Erythroblast (primary cell): ENCODE data around the gene UTP3.

Experiments used
- DNase-seq, 2 experiments: peaks; one replicate each; lab custom pipeline; 2025; lab: John Stamatoyannopoulos, UW
- GATA1 ChIP-seq: IDR thresholded peaks from 2 replicates; pipeline ENCODE4 v1.6.1; 2011; ENCODE audit warnings: low read depth, mild to moderate bottlenecking, control low read depth, low read length, moderate library complexity
- POLR2A ChIP-seq: IDR thresholded peaks from 2 replicates; pipeline ENCODE4 v1.6.1; 2011; ENCODE audit warnings: mild to moderate bottlenecking, low read length

The UTP3 gene

GRCh38 chr4:70704215-70704930 is 16.0 kb downstream of the UTP3 start:
- peak; percentile 73 to 81 for DNase-seq
- TF ChIP-seq GATA1 (no peak), POLR2A (no peak)

- TF ChIP-seq GATA1 (no peak), POLR2A (no peak)
Measured at GRCh38 chr4:70704931-70705182, 16.5 kb downstream of the UTP3 start.

DNA sequence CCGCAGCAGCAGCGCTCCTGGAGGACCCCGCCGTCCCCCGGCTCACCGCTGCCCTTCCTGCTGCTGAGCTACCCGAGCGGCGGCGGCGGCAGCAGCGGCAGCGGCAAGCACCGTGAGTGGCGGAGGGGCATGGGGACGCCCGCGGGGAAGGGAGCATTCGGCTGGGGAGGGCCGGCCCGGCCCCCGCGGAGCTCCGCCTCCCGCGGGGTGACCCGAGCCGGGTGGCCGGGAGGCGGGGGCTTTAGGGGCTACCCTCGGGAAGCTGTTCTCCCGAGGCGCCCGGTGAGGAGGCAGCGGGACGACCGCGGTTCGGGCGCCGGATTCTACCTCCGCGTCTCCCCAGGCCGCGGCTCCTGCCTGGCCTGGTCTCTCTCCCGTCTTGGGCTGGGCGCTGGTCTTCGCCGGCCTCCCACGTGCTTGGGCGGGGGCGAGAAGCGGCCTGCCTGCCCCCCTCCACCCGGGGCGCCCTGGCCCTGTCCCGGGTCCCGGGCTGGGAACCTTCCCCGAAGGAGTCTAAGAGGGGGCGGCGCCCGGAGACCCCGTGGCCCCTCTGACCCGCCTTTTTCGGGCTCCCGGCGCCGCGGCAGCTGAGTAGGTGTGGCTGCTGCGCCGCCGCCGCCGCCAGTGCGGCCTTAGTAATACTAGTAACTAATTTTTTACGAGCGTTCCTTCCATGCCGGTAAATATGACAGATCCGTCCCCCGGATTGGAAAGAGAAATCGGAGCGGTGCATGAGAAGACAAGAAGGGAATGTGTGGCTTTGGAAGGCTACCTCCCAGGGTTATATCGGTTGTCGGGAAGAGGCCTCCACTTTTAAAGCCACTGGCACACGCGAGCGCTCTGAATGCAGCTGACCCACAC is 17.1 kb downstream of the UTP3 start:
- DNase-seq: peak; percentile 78 to 83
- TF ChIP-seq POLR2A (peak; percentile 30), GATA1 (no peak)

More at GRCh38 chr4:70704931-70705182, 16.5 kb downstream of the UTP3 start:
- DNase-seq: no peak

- TF ChIP-seq GATA1 (no peak), POLR2A (no peak)
- DNase-seq: no peak
Measured at GRCh38 chr4:70706044-70706461, 17.7 kb downstream of the UTP3 start.

- DNase-seq: peak in 1 of 2 experiments; percentile 27
- TF ChIP-seq POLR2A (no peak), GATA1 (no peak)
Measured at GRCh38 chr4:70706516-70706915, 18.2 kb downstream of the UTP3 start.

DNA sequence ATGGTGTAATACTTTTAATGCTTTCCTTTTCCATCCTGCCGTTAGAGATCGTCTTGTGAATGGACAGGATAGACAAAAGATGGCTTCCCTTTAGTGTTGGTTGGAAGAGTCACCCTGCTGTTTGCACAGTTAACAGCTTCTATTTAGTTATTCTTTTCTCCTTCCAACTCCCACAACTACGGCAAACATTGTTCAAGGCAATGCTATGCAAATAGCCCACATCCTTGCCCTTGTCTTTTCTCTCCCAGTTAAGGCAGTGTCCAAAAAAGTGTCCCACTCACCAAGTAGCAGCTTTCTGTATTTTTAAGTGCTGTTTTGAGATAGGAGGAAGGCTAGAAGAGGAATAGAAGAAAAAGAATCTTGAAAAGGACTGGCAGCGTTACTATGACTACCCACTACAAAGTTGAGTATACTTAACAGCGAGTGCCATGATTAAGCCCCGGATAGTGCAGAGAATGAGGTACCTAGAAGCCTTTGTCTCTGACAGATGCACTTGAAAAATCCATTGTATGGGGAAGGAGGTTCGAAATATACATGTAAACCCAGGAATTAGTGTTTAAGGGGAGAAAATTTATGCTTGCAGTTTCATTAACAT is 21.4 kb downstream of the UTP3 start:
- no peak for DNase-seq
- TF ChIP-seq GATA1: no peak
- no peak for TF ChIP-seq POLR2A

- TF ChIP-seq GATA1 (no peak), POLR2A (no peak)
Measured at GRCh38 chr4:70711599-70711998, 23.3 kb downstream of the UTP3 start.

GRCh38 chr4:70712150-70712549 is 23.8 kb downstream of the UTP3 start:
- no peak for DNase-seq
- no peak for TF ChIP-seq POLR2A
- no peak for TF ChIP-seq GATA1

More at GRCh38 chr4:70711599-70711998, 23.3 kb downstream of the UTP3 start:
- no peak for DNase-seq

DNA sequence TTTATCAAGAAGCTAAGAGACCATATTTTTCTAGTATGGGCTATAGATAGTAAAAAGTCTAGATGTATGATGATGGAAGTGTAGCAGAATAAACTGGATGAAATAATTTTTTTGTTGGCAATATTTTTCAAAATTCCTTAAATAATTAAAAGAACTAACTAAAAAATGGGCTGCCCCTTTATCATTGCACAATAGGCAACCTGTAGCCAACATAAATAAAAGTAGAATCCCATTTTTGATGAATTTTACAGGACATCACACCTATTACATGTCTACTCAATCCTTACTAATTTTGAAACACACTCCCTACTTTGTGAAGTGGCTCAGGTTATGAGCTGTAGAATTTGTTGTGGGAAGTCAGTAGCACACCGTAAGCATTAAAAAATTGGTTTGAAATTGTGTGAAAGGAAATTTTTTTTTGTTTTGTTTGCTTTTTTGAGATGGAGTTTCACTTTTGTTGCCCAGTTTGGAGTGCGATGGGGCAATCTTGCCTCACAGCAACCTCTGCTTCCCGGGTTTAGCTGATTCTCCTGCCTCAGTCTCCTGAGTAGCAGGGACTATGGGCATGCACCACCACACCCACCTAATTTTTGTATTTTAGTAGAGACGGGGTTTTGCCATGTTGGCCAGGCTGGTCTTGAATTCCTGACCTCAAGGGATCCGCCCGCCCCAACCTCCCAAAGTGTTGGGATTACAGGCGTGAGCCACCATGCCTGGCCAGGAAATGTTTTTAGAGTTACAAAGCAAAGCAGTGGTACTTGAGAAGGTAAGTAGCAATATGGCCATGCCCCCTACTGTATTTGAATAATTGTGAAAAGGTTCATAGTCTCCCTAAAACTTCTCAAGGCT is 24.5 kb downstream of the UTP3 start:
- DNase-seq: no peak
- no peak for TF ChIP-seq GATA1
- TF ChIP-seq POLR2A: no peak

GRCh38 chr4:70713453-70714078 is 25.2 kb downstream of the UTP3 start:
- no peak for TF ChIP-seq GATA1
- TF ChIP-seq POLR2A: no peak
- no peak for DNase-seq

DNA sequence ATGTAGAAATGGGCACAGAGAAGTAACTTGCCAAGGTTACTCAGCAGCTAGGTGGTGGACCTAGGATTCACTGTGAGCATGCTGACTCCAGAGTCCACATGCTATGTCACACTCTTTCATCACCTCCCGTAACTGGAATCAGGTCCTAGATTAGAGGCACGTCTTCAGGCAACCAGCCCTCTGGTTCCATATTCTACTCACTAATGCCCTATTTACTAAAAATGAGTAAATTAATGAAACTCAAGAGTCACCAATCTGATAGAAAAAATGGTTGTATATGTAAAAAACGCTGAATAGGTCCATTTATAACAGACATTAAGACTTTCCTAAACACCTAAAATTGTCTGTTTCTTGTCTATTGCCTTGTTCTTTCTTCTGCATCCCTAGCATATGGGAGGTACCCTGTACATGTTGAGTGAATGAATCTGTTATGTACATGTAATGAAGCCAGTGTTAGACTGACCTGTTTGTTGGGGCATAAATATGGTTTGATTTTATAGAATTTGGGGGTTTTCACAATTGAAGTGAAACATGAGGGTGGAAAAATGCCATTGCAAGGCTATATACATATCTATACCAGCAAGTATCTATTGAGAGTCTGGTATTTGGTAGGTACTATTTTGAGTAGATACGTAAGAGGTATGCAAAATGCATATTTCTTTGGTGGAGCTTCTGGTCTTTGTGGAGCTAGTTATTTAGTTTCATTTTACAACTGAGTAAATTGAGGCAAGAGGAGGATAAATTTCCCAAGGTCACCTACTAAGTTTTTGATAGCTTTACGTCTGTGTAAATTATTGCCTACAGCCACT is 26.0 kb downstream of the UTP3 start:
- DNase-seq: peak; percentile 55 to 84

DNA sequence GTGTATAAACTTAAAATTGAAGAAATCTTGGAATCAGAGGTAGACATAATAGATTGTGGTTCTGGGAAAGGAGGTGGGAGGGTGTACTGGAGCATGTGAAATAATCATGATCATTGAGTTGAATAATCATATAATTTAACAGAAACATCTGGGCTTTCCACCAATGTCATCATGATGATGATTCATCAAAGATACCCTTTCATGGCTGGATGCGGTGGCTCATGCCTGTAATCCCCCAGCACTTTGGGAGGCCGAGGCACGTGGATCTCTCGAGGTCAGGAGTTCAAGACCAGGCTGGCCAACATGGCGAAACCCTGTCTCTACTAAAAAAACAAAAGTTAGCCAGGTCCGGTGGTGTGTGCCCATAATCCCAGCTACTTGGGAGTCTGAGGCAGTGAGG is 26.8 kb downstream of the UTP3 start:
- peak in 1 of 2 experiments; percentile 47 for DNase-seq
- TF ChIP-seq GATA1 (no peak), POLR2A (no peak)

More for the DNA sequence above, 26.0 kb downstream of the UTP3 start:
- TF ChIP-seq POLR2A (no peak), GATA1 (no peak)
